ENCODE results near the gene NPLOC4.

The NPLOC4 gene

GRCh38 chr17:81556175-81556691, 80.7 kb downstream of the NPLOC4 start:
- FAIRE-seq = no peak
- TF ChIP-seq SPI1 (IDR thresholded peaks at IDR 0.05; ENCODE audit: low read depth, low read length) = no peak
- peak; percentile 13; the same call in 1 of the 2 replicates for TF ChIP-seq POU2F2 (IDR thresholded peaks at IDR 0.05; ENCODE audit: low read depth, low read length)
- DNase-seq (ENCODE audit: insufficient read length, low spot score) = no peak

DNA sequence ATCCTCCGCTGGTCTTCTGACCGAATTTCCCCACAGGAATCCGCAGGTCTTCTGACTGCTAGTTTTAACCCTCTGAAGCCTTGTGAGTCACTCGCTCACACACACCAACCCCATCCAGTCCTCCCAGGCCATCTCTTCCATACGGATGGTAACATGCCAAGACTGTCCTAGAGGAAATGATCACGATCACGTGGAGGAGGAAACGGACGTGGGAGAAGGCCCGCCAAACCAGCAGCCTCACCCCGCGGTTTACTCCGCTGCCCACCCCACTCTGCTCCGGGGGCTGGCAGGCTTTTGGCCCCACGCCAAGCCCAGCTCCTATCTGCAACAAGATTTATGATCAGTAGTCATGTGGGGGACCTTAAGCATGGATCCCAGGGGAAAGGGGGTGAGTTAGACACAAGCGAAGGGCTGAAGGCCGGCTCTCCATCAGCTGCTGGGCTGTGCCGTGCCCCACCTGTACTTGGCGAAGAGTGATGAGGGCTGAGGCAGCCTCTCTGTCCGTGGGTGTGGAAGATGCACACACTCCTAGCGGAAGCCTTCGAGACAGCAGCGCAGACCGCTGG, 83.2 kb downstream of the NPLOC4 start:
- FAIRE-seq (no peak), DNase-seq (ENCODE audit: insufficient read length, low spot score) (no peak)
- TF ChIP-seq PAX5 (IDR thresholded peaks at IDR 0.05; ENCODE audit: insufficient read depth, low read length, severe bottlenecking) = no peak
- no peak for TF ChIP-seq TAF1 (IDR thresholded peaks at IDR 0.05; ENCODE audit: low read depth, low read length)
- TF ChIP-seq POLR2A (IDR thresholded peaks at IDR 0.05; ENCODE audit: low read depth, low read length) = no peak
- TF ChIP-seq POLR2AphosphoS5 (IDR thresholded peaks at IDR 0.05; ENCODE audit: low read depth, low read length) = no peak
- TF ChIP-seq SPI1 (IDR thresholded peaks at IDR 0.05; ENCODE audit: low read depth, low read length) = no peak
- TF ChIP-seq POU2F2 (IDR thresholded peaks at IDR 0.05; ENCODE audit: low read depth, low read length) = no peak

DNA sequence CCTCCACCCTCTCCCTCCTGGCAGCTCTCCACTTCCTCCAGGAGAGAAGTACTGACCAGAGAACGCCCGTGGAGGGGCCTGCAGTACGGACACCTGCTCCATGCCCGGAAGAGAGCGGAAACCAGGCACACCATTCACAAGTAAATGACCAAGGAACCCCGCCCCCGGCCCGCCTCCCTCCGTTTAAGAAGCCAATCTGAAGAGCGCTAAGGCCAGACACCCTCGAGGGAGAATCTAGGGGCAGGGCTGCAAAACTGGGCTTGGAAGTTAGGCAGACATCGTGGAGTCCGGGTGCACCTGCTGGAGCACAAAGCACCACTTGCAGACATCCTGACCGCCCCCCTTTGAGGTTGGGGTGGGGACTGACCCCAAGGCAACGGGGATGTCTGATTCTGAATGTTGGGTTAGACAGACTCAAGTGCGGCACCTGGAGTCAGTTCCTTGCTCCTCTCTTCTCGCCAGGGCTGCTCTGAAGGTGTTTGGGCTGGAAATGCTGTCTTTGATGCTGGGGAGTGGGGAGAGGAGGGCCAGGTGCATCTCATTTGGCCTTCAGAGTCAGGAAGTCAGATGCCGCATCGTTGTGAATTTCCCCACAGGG, 83.8 kb downstream of the NPLOC4 start:
- TF ChIP-seq TAF1 (IDR thresholded peaks at IDR 0.05; ENCODE audit: low read depth, low read length) (no peak), POU2F2 (IDR thresholded peaks at IDR 0.05; ENCODE audit: low read depth, low read length) (no peak), POLR2AphosphoS5 (IDR thresholded peaks at IDR 0.05; ENCODE audit: low read depth, low read length) (no peak), PAX5 (IDR thresholded peaks at IDR 0.05; ENCODE audit: insufficient read depth, low read length, severe bottlenecking) (no peak), POLR2A (IDR thresholded peaks at IDR 0.05; ENCODE audit: low read depth, low read length) (0 out of 2 replicates have a peak, but pooled peaks have one; percentile 29)
- DNase-seq (ENCODE audit: insufficient read length, low spot score) (peak; percentile 88), FAIRE-seq (no peak)

- TF ChIP-seq POLR2AphosphoS5 (IDR thresholded peaks at IDR 0.05; ENCODE audit: low read depth, low read length) (peak; percentile 45), PAX5 (IDR thresholded peaks at IDR 0.05; ENCODE audit: insufficient read depth, low read length, severe bottlenecking) (no peak), TAF1 (IDR thresholded peaks at IDR 0.05; ENCODE audit: low read depth, low read length) (peak; percentile 91), POLR2A (IDR thresholded peaks at IDR 0.05; ENCODE audit: low read depth, low read length) (peak; percentile 77), POU2F2 (IDR thresholded peaks at IDR 0.05; ENCODE audit: low read depth, low read length) (0 out of 2 replicates have a peak, but pooled peaks have one; percentile 19), SPI1 (IDR thresholded peaks at IDR 0.05; ENCODE audit: low read depth, low read length) (no peak)
- peak; percentile 97 for DNase-seq (ENCODE audit: insufficient read length, low spot score)
- peak; percentile 81 for FAIRE-seq
These were observed 84.5 kb downstream of the NPLOC4 start, which contains the start of gene FAAP100 for GRCh38 chr17:81552244-81553017. FAAP100 (minus strand) TSS chr17:81552353; CDS start chr17:81552330, 23 bp downstream.

- FAIRE-seq = no peak
- no peak for TF ChIP-seq PAX5 (IDR thresholded peaks at IDR 0.05; ENCODE audit: insufficient read depth, low read length, severe bottlenecking)
- TF ChIP-seq POLR2AphosphoS5 (IDR thresholded peaks at IDR 0.05; ENCODE audit: low read depth, low read length) = no peak
- TF ChIP-seq SPI1 (IDR thresholded peaks at IDR 0.05; ENCODE audit: low read depth, low read length) = no peak
- TF ChIP-seq POLR2A (IDR thresholded peaks at IDR 0.05; ENCODE audit: low read depth, low read length) = no peak
- TF ChIP-seq POU2F2 (IDR thresholded peaks at IDR 0.05; ENCODE audit: low read depth, low read length) = no peak
- no peak for TF ChIP-seq TAF1 (IDR thresholded peaks at IDR 0.05; ENCODE audit: low read depth, low read length)
- peak; percentile 59 for DNase-seq (ENCODE audit: insufficient read length, low spot score)
These were observed 85.3 kb downstream of the NPLOC4 start for GRCh38 chr17:81551458-81552243.

DNA sequence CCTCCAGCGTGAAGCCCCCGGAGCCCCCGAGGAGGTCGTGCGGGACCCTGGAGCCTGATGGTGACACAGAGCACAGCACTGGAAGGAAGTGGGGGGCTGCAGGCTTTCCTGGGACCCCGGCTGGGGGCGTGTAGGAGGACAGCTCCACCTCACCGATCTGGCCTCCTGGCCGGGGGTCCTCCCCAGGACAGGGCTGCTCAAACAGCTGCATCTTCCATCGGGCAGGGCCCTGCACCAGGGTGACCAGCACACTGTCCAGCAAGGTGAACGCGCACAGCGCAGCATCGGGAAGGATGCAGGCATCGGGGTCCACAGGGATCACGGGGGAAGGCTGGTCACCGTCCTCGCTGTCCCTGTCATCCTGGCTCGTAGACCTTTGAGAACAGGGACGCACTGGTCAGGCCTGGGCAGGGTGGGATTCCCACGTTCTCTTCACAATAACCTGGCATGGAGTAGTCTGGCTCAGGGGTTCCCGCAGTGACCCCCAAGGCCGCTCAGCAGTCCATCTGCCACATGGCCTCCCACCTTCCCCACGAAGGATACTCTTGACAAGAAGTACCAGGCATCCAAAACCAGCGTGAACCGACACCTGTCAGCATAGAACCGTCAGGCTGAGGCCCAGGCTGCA, 86.0 kb downstream of the NPLOC4 start:
- TF ChIP-seq SPI1 (IDR thresholded peaks at IDR 0.05; ENCODE audit: low read depth, low read length) (no peak), POLR2AphosphoS5 (IDR thresholded peaks at IDR 0.05; ENCODE audit: low read depth, low read length) (no peak), POU2F2 (IDR thresholded peaks at IDR 0.05; ENCODE audit: low read depth, low read length) (no peak), PAX5 (IDR thresholded peaks at IDR 0.05; ENCODE audit: insufficient read depth, low read length, severe bottlenecking) (no peak), TAF1 (IDR thresholded peaks at IDR 0.05; ENCODE audit: low read depth, low read length) (no peak), POLR2A (IDR thresholded peaks at IDR 0.05; ENCODE audit: low read depth, low read length) (no peak)
- FAIRE-seq (no peak), DNase-seq (ENCODE audit: insufficient read length, low spot score) (no peak)

DNA sequence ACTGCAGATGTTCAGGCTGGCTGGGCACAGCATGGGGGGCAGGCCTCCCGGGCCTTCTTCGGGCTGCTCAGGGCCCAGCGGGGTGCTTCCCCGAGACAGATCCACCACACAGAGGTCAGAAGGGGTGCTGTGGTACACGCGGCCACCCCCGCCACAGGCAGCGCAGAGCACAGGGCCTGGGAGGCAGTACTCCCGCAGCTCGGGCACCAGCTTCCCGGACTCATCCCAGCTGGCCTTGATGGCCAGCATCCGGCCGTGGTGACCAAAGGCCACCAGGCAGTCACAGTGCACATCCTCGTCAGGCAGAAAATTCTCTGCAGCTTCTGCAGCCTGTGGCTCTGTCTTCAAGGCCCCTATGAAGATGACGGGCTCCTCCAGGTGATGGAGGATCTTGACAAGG, 86.6 kb downstream of the NPLOC4 start:
- DNase-seq (ENCODE audit: insufficient read length, low spot score) (no peak), FAIRE-seq (no peak)
- TF ChIP-seq PAX5 (IDR thresholded peaks at IDR 0.05; ENCODE audit: insufficient read depth, low read length, severe bottlenecking) (no peak), POU2F2 (IDR thresholded peaks at IDR 0.05; ENCODE audit: low read depth, low read length) (no peak), POLR2AphosphoS5 (IDR thresholded peaks at IDR 0.05; ENCODE audit: low read depth, low read length) (no peak), SPI1 (IDR thresholded peaks at IDR 0.05; ENCODE audit: low read depth, low read length) (no peak)

GRCh38 chr17:81549826-81550225, 87.1 kb downstream of the NPLOC4 start:
- TF ChIP-seq POU2F2 (IDR thresholded peaks at IDR 0.05; ENCODE audit: low read depth, low read length) (no peak), PAX5 (IDR thresholded peaks at IDR 0.05; ENCODE audit: insufficient read depth, low read length, severe bottlenecking) (no peak), TAF1 (IDR thresholded peaks at IDR 0.05; ENCODE audit: low read depth, low read length) (no peak), POLR2A (IDR thresholded peaks at IDR 0.05; ENCODE audit: low read depth, low read length) (no peak), POLR2AphosphoS5 (IDR thresholded peaks at IDR 0.05; ENCODE audit: low read depth, low read length) (no peak), SPI1 (IDR thresholded peaks at IDR 0.05; ENCODE audit: low read depth, low read length) (no peak)
- no peak for DNase-seq (ENCODE audit: insufficient read length, low spot score)
- FAIRE-seq = no peak

Measured in GM12891 (cell line).